Activated naive CD8-positive, alpha-beta T cell treated with anti-CD3 and anti-CD28 coated beads, Interleukin-2, amount 50 U/mL, for 16 hours (primary cell): ENCODE measurements around the gene FANK1.

Source experiments
- DNase-seq: peaks from one replicate; pipeline ENCODE4 v3.0.0-alpha.2; 2020; ENCODE audit warnings: low read depth, low spot score

FANK1 gene

GRCh38 chr10:125896088-125896934 lies at the start of gene FANK1:
Gene FANK1 (plus strand): TSS chr10:125896564. CDS start chr10:125896643, 79 bp downstream.
- peak; percentile 62 for DNase-seq

GRCh38 chr10:125846894-125847293 lies 49.5 kb upstream of the FANK1 start:
- no peak for DNase-seq

DNA sequence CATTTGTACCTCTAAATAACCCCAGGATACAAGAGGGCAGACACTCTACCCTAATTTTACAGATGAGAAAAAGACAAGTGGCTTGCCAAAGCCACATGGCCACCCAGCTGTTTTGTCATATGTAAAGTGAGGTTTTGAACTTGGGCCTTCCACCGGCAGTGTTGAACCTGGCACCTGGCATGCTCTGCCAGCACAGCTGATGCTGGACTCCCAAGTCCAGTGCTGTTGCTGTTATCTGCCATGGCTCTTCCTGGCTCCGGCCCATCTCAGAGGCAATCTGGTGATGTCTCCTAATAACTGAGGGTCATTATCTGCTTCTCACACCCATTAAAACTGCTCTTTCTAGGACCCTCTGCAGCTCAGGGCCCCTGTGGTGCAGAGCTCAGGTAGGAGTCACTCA lies 48.0 kb upstream of the FANK1 start:
- no peak for DNase-seq

DNA sequence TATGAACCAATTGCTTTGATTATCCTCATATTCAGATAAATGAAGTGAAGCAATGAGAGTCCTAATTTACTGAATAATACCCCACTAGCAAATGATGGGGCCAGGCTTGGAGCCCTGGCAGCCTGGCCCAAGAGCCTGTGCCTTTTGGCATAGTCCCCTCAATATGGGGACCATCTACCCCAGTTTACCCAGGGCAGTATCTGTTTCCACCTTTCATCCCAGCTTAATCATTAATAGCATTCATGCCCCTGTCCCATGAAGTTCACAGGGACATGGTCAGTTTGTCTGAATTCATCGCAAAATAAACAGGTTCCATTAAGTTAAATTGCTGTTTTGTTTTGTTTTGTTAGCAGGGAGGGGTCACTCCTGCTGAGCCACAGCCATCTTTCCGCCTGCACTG lies 47.5 kb upstream of the FANK1 start:
- no peak for DNase-seq

DNA sequence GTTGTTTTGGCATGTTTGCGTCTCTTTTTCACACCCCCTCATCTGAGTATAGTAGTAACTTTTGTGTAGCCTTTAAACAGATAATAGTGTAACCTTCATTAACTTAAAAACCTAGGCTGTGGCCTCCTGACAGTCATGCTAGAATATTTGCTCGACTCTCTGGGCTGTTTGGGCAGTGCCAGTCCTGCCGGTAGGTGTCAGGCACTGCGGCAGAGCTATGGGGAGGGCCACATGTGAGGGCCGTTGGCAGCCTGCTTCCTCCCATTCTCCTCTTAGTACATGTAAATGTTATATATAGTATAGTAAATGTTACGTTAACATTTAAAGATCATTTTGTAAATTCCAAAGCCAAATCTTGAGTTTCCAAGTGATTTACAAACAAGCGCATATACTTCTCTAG lies 46.9 kb upstream of the FANK1 start:
- no peak for DNase-seq

- no peak for DNase-seq
Measured at GRCh38 chr10:125850766-125851731, 45.3 kb upstream of the FANK1 start.

DNA sequence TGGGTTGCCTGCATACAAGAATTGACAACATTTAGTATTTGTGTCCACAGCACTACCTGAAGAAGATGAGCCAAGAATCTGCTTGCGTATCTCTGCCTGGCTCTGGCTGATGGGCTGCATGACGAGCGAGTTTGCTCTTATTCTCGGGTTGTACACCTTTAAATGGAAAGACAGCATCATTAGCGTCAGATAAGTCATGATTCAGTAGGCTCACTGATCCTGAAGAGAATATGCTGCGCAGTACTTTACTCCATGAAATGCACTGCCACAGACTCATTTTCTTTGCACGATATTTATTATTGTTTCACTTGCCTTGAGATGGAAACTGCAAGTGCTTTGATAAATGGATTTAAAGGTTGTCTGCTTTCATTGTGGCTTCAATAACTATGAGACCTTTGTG lies 43.9 kb upstream of the FANK1 start:
- DNase-seq = no peak

DNA sequence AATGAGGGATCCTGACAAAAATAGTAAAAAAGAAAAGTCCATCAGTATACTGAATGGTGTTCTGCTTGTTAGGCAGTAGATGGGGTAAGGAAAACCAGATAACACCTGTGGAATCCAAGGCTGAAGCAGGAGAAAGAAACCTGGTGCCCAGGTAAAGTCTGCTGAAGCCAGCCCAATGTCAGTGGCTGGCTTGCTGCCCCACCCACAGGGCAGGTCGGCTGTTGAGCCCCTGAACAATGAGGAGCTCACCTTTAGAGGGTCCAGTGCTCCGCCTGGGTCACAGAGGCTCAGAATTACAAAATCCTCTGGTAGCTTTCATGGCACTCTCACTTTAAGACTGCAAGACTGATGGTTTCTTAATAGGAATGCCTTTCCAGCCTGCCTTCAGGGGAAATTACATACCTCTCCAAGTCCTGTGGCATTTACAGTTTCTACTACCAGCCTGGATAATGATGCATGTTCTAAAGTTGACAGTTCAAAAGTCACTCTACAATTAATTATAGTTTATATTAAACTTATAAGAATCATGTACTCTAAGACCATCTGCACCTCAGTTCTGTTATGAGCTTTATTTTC lies 39.1 kb upstream of the FANK1 start:
- no peak for DNase-seq

GRCh38 chr10:125859128-125859817 lies 37.1 kb upstream of the FANK1 start:
- no peak for DNase-seq

GRCh38 chr10:125865120-125865519 lies 31.2 kb upstream of the FANK1 start:
- no peak for DNase-seq

DNA sequence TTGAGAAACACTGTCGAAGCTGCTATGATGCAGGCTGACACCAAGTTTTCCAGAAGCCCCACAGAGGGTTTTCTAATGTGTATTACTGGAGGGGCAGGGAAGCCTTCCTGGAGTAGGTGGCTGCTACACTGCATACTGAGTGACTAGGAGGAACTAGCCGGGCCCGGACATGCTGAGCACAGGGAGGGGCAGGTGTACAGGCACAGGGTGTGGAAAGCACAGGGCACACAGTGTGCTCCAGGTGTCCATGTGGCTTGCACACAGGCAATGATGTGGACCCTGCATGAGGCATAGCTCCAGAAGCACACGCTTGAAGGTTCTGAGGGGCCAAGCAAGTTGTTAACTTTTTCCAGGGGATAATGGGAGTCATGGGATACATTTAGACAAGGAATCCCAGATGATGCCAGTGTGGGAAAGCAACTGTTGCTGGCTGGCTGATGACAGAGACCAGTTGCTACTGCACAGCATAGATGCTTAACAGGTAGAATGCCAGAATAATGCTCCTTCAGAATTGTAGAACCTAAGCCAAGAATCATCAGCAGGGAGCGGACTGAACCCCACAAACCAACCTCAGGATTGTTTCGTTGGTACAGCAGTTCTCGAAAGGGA lies 29.8 kb upstream of the FANK1 start:
- no peak for DNase-seq

GRCh38 chr10:125868372-125868975 lies 27.9 kb upstream of the FANK1 start:
- DNase-seq = no peak

- DNase-seq = no peak
Measured at GRCh38 chr10:125871338-125871737, 25.0 kb upstream of the FANK1 start.

GRCh38 chr10:125878957-125879835 lies 17.2 kb upstream of the FANK1 start:
- DNase-seq = no peak

- no peak for DNase-seq
Measured at GRCh38 chr10:125880719-125881118, 15.6 kb upstream of the FANK1 start.

- no peak for DNase-seq
Measured at GRCh38 chr10:125881192-125881591, 15.2 kb upstream of the FANK1 start, which contains the start of gene DHX32. Gene DHX32 (minus strand): TSS chr10:125881292. CDS start chr10:125880824, 468 bp downstream.

GRCh38 chr10:125882596-125882995 lies 13.8 kb upstream of the FANK1 start:
- no peak for DNase-seq

DNA sequence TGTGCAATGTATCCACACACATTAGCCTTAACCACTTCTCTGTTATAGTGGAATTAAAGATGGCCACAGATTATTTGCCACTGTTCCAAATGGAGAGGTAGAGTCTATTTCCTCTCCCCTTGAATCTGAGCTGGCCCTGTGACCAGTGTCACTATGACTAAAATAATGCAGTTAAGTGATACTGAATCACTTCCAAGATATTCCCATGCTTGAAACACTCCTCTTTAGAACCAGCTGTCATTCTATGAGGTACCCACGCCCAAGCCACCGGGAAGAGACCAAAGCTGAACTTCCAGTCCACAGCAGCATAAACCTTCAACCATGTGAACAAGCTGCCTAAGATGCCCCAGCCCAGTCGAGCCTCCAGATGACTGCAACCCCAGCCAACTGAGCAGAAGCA lies 13.2 kb upstream of the FANK1 start:
- DNase-seq = no peak

GRCh38 chr10:125886914-125887512 lies 9.4 kb upstream of the FANK1 start:
- no peak for DNase-seq
